Measurements from ENCODE around the gene NRXN2. TPM values are rescaled to one million over a fixed set of nuclear protein-coding genes. Genes with fewer than 3 reads are reported as not detected.

NRXN2 gene
- total and polyA plus RNA-seq, 2 experiments from 2014 or later: 1.1 to 5.6 TPM

DNA sequence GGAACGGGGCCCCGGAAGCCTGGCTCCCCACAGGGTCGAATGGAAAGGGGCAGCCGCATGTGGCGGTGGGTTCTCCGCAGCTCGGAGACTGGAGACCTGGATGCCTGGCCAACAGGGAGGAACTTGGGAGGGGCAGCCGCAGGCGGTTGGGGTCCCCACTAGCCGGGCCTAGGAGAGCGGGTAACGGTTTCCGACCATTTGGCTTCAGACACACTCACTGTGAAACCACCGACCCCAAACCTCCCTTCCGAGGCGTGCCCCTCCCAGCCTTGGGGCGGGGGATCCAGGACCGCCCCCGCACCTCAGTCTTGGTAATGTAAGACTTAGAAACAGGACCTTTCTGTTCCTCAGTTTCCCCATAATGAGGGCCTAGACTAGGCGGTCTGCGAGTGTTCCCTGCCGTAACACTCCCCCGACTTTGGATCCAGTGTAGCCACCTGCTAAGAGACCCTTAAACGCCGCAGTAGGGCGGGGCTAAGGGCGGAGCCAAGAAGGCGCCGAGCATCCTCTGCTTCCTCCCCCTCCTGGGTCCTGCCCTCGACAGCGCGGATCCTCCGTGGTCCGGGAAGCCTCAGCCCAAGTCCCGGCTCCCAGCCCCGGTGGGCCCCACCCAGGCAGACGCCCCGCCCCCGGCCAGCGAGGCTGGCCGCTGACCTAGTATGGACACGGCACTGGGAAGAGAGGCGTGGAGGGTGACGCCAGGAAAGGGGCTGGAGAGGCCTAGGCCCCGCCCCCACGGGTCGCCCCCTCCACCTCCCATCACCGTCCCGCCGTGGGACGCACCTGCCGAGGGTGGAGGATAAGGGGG, 22.7 kb upstream of the NRXN2 start:
- Histone ChIP-seq H3K9ac (no peak overlapping the region), H3F3A (ENCODE audit: insufficient read depth) (peaks cover 19% of the 10 kb centered on the region), H2AFZ (peak overlapping the region; percentile 10; the same call in 1 of the 2 replicates), H3K9me2 (ENCODE audit: insufficient read depth) (no peaks in the 10 kb centered on the region), H3K27me3 (replicated peaks; ENCODE audit: insufficient read depth) (peaks cover 32% of the 10 kb centered on the region), H3K4me1 (ENCODE audit: insufficient read depth) (peaks cover 21% of the 10 kb centered on the region), H3K4me2 (ENCODE audit: unreplicated experiment) (peak overlapping the region; percentile 32), H4K20me1 (ENCODE audit: insufficient read depth) (no peaks in the 10 kb centered on the region), H3K9me3 (ENCODE audit: low read depth) (no peaks in the 10 kb centered on the region), H3K27ac (no peak overlapping the region), H3K4me3 (no peak overlapping the region), H3K79me2 (ENCODE audit: insufficient read depth) (no peaks in the 10 kb centered on the region), H3K36me3 (ENCODE audit: low read depth) (no peaks in the 10 kb centered on the region)
- peak; percentile 59 for DNase-seq
- 7% methylated on average over 39 to 52 of the region's 52 CpGs for WGBS, 2 experiments (ENCODE audit: low coverage in 1 of 2, low lambda C conversion rate in 2 of 2, missing lambda C conversion rate in 2 of 2)
- in situ Hi-C loops (cut with MboI): no loop called here
- TF ChIP-seq EZH2phosphoT487 (IDR thresholded peaks at IDR 0.05; ENCODE audit: insufficient read depth, low read depth) (no peak), EZH2 (IDR thresholded peaks at IDR 0.05; ENCODE audit: insufficient read depth, poor library complexity, severe bottlenecking) (peak; percentile 73)

DNA sequence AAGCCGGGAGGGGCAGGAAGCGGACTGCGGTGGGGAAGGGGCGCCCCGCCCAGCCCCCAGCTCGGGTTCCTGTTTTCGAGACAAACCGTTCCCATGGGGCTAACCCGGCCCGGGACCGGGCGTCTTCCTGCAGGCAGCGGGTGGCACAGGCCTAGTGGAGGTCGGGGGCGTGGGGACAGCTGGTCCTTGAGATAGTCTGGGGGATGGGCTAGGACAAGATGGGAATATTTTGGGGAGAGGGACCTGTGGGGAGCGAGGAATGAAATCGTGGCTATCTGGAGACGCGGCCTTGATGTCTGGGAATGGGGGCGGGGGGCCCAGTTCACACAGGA, 22.2 kb upstream of the NRXN2 start:
- TF ChIP-seq EZH2 (IDR thresholded peaks at IDR 0.05; ENCODE audit: insufficient read depth, poor library complexity, severe bottlenecking) (peak; percentile 94), EZH2phosphoT487 (IDR thresholded peaks at IDR 0.05; ENCODE audit: insufficient read depth, low read depth) (0 out of 2 replicates have a peak, but pooled peaks have one; percentile 67)
- Histone ChIP-seq H3K9me3 (ENCODE audit: low read depth) (no peaks in the 10 kb centered on the region), H3K27me3 (replicated peaks; ENCODE audit: insufficient read depth) (peaks cover 32% of the 10 kb centered on the region), H4K20me1 (ENCODE audit: insufficient read depth) (no peaks in the 10 kb centered on the region), H3F3A (ENCODE audit: insufficient read depth) (peaks cover 19% of the 10 kb centered on the region), H3K4me2 (ENCODE audit: unreplicated experiment) (peak overlapping the region; percentile 32), H3K4me1 (ENCODE audit: insufficient read depth) (peaks cover 21% of the 10 kb centered on the region), H3K27ac (no peak overlapping the region), H2AFZ (peak overlapping the region; percentile 10; the same call in 1 of the 2 replicates), H3K4me3 (no peak overlapping the region), H3K9ac (no peak overlapping the region), H3K36me3 (ENCODE audit: low read depth) (no peaks in the 10 kb centered on the region), H3K9me2 (ENCODE audit: insufficient read depth) (no peaks in the 10 kb centered on the region), H3K79me2 (ENCODE audit: insufficient read depth) (no peaks in the 10 kb centered on the region)
- no peak for DNase-seq
- in situ Hi-C loops (cut with MboI): no loop called here
- 2% methylated on average over 14 to 20 of the region's 20 CpGs for WGBS, 2 experiments (ENCODE audit: low coverage in 1 of 2, low lambda C conversion rate in 2 of 2, missing lambda C conversion rate in 2 of 2)

DNA sequence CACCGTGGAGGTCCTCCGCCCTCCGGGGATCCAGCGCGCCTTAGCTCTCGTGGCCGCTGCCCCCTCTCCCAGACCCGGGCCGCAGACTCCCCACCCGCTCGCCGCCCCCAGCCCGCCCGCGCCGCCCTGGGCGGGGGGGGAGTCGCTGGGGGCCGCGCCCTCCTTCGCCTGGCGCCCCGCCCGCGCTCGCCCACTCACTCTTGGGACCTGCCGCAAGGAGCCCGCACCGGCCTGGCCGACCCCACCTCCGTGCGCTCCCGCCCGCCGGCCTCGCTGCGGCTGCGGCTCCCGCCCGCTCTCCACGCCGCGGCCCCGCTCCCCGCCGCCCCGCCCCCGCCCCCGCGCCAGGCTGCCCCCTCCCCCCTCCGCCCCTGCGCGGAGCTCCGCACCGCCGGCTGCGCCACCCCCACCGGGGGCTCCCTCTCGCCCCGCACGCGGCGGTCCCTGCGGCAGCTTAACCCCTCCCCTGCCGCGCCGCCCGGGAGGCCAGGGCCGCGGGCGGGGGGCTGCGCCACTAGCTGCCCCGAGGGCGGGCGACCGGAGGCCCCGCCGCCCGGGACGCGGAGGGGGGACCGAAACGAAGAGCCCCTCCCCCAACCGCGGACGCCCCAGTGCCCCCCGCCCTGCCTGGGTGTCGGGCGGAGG, 21.7 kb upstream of the NRXN2 start:
- Histone ChIP-seq H3K79me2 (ENCODE audit: insufficient read depth) (no peaks in the 10 kb centered on the region), H3K9me2 (ENCODE audit: insufficient read depth) (no peaks in the 10 kb centered on the region), H3K4me2 (ENCODE audit: unreplicated experiment) (peak overlapping the region; percentile 32), H3K27me3 (replicated peaks; ENCODE audit: insufficient read depth) (peaks cover 32% of the 10 kb centered on the region), H3K36me3 (ENCODE audit: low read depth) (no peaks in the 10 kb centered on the region), H4K20me1 (ENCODE audit: insufficient read depth) (no peaks in the 10 kb centered on the region), H3K4me1 (ENCODE audit: insufficient read depth) (peaks cover 21% of the 10 kb centered on the region), H3K9ac (no peak overlapping the region), H2AFZ (peak overlapping the region; percentile 10; the same call in 1 of the 2 replicates), H3K4me3 (no peak overlapping the region), H3K9me3 (ENCODE audit: low read depth) (no peaks in the 10 kb centered on the region), H3K27ac (no peak overlapping the region), H3F3A (ENCODE audit: insufficient read depth) (peaks cover 19% of the 10 kb centered on the region)
- no peak for DNase-seq
- TF ChIP-seq EZH2phosphoT487 (IDR thresholded peaks at IDR 0.05; ENCODE audit: insufficient read depth, low read depth) (no peak), EZH2 (IDR thresholded peaks at IDR 0.05; ENCODE audit: insufficient read depth, poor library complexity, severe bottlenecking) (no peak)
- WGBS, 2 experiments (ENCODE audit: low coverage in 1 of 2, low lambda C conversion rate in 2 of 2, missing lambda C conversion rate in 2 of 2): 0 to 2% methylated on average over 17 to 50 of the region's 89 CpGs
- in situ Hi-C loops (cut with MboI): no loop called here

DNA sequence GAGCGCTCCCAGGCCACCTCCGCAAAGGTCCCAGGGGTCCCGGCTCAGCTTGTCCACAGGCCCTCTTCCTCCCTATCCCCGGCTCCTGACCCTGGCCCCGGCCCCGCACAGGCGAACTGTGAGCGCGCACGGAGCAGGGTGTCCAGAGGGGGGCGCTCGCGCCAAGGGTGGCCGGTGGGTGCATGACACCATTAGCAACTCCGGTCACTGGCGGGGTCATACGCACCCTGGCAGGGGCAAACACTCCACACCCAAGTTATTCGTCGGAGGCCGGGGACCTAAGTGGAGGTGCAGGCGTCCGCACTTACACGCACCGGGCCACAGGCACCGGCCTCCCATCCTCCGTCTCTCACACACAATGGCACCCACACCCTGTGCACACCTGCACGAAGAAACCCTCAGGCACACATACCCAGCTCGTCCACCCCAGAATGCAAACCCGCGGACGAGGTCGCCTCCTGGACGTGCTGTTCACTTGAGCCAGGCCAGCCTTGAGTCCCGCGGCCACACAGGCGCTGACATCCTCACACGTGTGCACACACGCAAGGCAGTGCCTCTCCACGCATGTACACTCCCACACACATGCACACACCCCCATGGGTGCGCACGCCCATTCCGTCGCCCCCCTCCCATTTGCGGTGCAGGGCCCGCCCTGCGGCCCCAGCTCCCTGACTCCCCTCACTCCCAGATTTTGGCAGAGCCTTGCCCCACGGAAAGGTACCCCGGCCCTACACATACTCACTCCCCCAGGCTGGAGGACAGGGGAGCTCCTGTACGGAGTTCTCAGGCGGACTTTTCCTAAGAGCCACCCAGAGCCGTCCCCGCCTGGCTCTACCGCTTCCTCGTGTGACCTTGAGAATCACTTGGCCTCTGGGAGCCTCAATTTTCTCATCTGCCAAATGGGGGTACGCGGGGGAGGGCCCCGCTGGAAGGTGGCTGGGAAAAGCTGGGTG, 20.9 kb upstream of the NRXN2 start, which contains the start of gene RASGRP2:
TSS of gene RASGRP2 (minus strand) at position 552 of the 953 bp plus-strand sequence. CDS start 1,276 bp downstream, outside the sequence.
- Histone ChIP-seq H3K36me3 (ENCODE audit: low read depth) (no peaks in the 10 kb centered on the region), H2AFZ (peak within 1 kb of the TSS; percentile 10; the same call in 1 of the 2 replicates), H3K4me3 (peak within 1 kb of the TSS; percentile 66; the same call in 1 of the 2 replicates), H3F3A (ENCODE audit: insufficient read depth) (peaks cover 16% of the 10 kb centered on the region), H3K9me3 (ENCODE audit: low read depth) (no peaks in the 10 kb centered on the region), H3K9me2 (ENCODE audit: insufficient read depth) (no peaks in the 10 kb centered on the region), H3K4me2 (ENCODE audit: unreplicated experiment) (peak within 1 kb of the TSS; percentile 32), H3K79me2 (ENCODE audit: insufficient read depth) (no peaks in the 10 kb centered on the region), H3K27ac (no peak within 1 kb of the TSS), H3K9ac (no peak within 1 kb of the TSS), H4K20me1 (ENCODE audit: insufficient read depth) (no peaks in the 10 kb centered on the region), H3K4me1 (ENCODE audit: insufficient read depth) (peaks cover 20% of the 10 kb centered on the region), H3K27me3 (replicated peaks; ENCODE audit: insufficient read depth) (peaks cover 35% of the 10 kb centered on the region)
- TF ChIP-seq EZH2 (IDR thresholded peaks at IDR 0.05; ENCODE audit: insufficient read depth, poor library complexity, severe bottlenecking) (peak; percentile 92), EZH2phosphoT487 (IDR thresholded peaks at IDR 0.05; ENCODE audit: insufficient read depth, low read depth) (peak; percentile 44; the same call in 1 of the 2 replicates)
- 2% methylated on average over 51 to 57 of the region's 57 CpGs for WGBS, 2 experiments (ENCODE audit: low coverage in 1 of 2, low lambda C conversion rate in 2 of 2, missing lambda C conversion rate in 2 of 2)
- in situ Hi-C loops (cut with MboI): no loop called here
- DNase-seq: peak; percentile 51

All from GM23248 (cell line).